CD4-positive, alpha-beta T cell treated with Interleukin-15 for 1 hour (primary cell): ENCODE measurements around the gene DNAJC30.
"Not testable (repeated sequence)": the region's sequence is repeated elsewhere in the genome, so short reads cannot be mapped to it uniquely, and the experiment has no call there.

Experiments
- DNase-seq: peaks from one replicate; pipeline ENCODE4 v3.0.0-alpha.2; 2020

Gene DNAJC30

GRCh38 chr7:73683056-73683787 is at the start of gene DNAJC30, which contains the start of gene BUD23:
Gene DNAJC30, minus strand, starts transcription at chr7:73683453. Its CDS starts 30 bp downstream, at chr7:73683423.
Gene BUD23, plus strand, starts transcription at chr7:73683597. Its CDS starts 29 bp downstream, at chr7:73683626.
- DNase-seq = peak; percentile 95

GRCh38 chr7:73732397-73732796 is 49.1 kb upstream of the DNAJC30 start:
- DNase-seq = no peak

- no peak for DNase-seq
Observed at GRCh38 chr7:73730485-73730884, 47.2 kb upstream of the DNAJC30 start.

- no peak for DNase-seq
Observed at GRCh38 chr7:73728551-73728950, 45.3 kb upstream of the DNAJC30 start.

- DNase-seq = no peak
Observed at GRCh38 chr7:73727952-73728351, 44.7 kb upstream of the DNAJC30 start.

- no peak for DNase-seq
Observed at GRCh38 chr7:73726083-73726466, 42.8 kb upstream of the DNAJC30 start.

- no peak for DNase-seq
Observed at GRCh38 chr7:73723813-73724212, 40.6 kb upstream of the DNAJC30 start.

GRCh38 chr7:73722785-73723184 is 39.5 kb upstream of the DNAJC30 start:
- no peak for DNase-seq

- not testable (repeated sequence) for DNase-seq
Observed at GRCh38 chr7:73722182-73722581, 38.9 kb upstream of the DNAJC30 start.

- no peak for DNase-seq
Observed at GRCh38 chr7:73721377-73721817, 38.1 kb upstream of the DNAJC30 start.

- not testable (repeated sequence) for DNase-seq
Observed at GRCh38 chr7:73720443-73720842, 37.2 kb upstream of the DNAJC30 start.

GRCh38 chr7:73719806-73720169 is 36.5 kb upstream of the DNAJC30 start:
- DNase-seq = no peak

GRCh38 chr7:73718905-73719805 is 35.9 kb upstream of the DNAJC30 start, which contains the start of gene STX1A:
Gene STX1A, minus strand, starts transcription at chr7:73719669. Its CDS starts 38 bp downstream, at chr7:73719631.
- peak; percentile 72 for DNase-seq

GRCh38 chr7:73718438-73718881 is 35.2 kb upstream of the DNAJC30 start:
- DNase-seq = no peak

GRCh38 chr7:73717991-73718405 is 34.7 kb upstream of the DNAJC30 start:
- DNase-seq = peak; percentile 71

- no peak for DNase-seq
Observed at GRCh38 chr7:73717025-73717807, 34.0 kb upstream of the DNAJC30 start.

GRCh38 chr7:73716318-73716890 is 33.2 kb upstream of the DNAJC30 start:
- no peak for DNase-seq

- peak; percentile 48 for DNase-seq
Observed at GRCh38 chr7:73715648-73716317, 32.5 kb upstream of the DNAJC30 start.

- DNase-seq = not testable (repeated sequence)
Observed at GRCh38 chr7:73713319-73713718, 30.1 kb upstream of the DNAJC30 start.

- DNase-seq = no peak
Observed at GRCh38 chr7:73712773-73713172, 29.5 kb upstream of the DNAJC30 start.

GRCh38 chr7:73708961-73709549 is 25.8 kb upstream of the DNAJC30 start:
- no peak for DNase-seq
